GM12891 (cell line): Measurements from ENCODE around the gene EML6.

Experiments used
- PAX5 ChIP-seq: IDR thresholded peaks from 2 replicates; pipeline ENCODE4 v1.6.1; 2011; ENCODE audit warnings: low read length, moderate library complexity, mild to moderate bottlenecking; ENCODE audit not compliant: insufficient read depth, severe bottlenecking
- POLR2A ChIP-seq: IDR thresholded peaks from 2 replicates; pipeline ENCODE4 v1.6.1; 2011; ENCODE audit warnings: low read depth, low read length, control low read depth
- POLR2AphosphoS5 ChIP-seq: IDR thresholded peaks from 2 replicates; pipeline ENCODE4 v1.6.1; 2011; ENCODE audit warnings: low read depth, low read length, control low read depth

- TF ChIP-seq POLR2A (no peak), POLR2AphosphoS5 (no peak), PAX5 (no peak)
Measured at GRCh38 chr2:54839461-54840255, 116.2 kb downstream of the EML6 start.
